ENCODE data around the gene KIF17.
A peak's percentile ranks its signal among the peaks of the same experiment; 100 is the strongest.

KIF17 gene

DNA sequence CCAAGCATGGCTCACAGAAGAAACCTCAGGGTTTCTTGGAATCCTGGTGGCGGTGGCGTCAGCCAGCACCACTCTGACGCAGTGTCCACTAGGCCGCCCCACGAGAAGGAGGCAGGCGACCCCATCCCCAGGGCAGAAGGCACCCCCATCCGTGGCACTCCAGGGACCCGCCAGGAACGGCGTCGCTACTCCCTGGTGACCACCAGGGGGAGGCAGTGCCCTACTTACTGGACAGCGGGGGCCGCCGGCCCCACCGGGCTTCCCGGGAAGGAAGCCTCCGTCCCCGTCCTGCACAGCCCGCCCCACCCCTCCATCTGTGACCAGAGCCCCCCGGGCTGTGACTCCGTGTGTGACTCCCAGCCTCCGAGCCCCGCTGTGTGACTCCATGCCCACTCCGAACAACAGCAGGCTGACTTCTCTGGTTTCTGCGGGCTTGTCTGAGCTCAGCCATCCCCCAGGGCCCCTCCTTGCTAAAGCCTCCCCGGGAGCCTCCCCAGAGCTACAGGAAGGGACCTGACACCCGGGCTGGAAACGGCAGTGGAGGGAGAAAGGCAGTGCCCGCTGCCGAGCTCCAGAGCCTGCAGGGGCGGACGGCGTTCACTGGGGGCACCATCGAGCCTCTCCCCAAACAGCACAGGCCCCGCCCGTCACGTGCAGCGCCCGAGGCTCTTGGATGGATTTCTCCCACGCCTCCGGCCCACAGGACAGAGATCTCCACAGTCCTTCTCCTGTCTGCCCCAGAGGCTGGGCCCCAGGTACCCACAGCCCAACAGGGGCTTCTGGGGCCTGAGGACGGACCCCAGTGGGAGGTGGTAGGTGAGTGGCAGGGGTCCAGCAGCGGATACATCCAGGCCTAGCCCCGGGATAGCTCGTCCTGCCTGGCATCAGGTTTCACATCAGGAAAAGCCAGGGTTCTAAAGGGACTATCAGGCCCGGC is 21.1 kb downstream of the KIF17 start:
- DNase-seq (ENCODE audit: low read depth) = peak; percentile 94
- peak overlapping the region; percentile 77 for H3K4me3 ChIP-seq (ENCODE audit: low read length)
- TF ChIP-seq CTCF (conservative IDR thresholded peaks at IDR 0.05; ENCODE audit: low read length) = peak; percentile 80

DNA sequence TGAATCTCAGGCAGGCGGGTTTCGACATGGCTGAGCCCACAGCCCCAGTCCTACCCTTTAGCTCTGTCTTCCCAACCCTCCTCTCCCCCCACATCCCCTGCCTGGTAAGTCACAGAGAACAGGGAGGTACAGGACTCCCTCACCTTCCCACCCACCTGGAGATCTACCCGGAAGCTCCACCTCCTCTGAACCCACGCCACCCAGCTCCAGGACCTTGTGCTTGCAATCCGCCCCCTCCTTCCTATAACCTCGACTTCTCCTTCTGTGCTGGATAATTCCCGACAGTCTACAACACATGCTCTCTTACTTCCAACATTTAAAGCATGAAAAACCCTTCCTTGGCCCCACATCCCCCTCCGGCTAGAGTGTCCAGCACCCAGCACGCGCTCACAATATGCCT is 22.3 kb downstream of the KIF17 start:
- no peak overlapping the region for H3K4me3 ChIP-seq (ENCODE audit: low read length)
- no peak for TF ChIP-seq CTCF (conservative IDR thresholded peaks at IDR 0.05; ENCODE audit: low read length)
- DNase-seq (ENCODE audit: low read depth) = no peak

DNA sequence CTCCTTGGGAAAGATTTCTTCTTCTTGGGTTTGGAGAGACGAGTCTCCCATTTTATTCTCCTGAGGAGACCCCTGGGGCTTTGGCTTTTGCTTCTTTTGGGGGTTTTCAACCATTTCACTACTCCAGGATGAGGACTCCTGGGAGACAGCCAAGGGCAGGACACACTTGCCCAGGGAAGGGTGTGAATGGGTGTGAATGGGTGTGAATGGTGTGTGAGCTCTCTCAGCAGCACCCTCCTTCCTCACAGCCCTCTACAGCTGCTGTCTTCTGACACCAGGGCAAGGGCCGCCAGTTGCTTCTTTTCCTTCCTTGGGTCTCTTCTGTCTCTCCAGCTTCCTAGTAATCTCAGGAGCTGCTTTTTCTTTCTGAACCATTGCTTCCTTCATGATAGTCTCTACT is 24.2 kb downstream of the KIF17 start:
- DNase-seq (ENCODE audit: low read depth) = no peak
- no peak for TF ChIP-seq CTCF (conservative IDR thresholded peaks at IDR 0.05; ENCODE audit: low read length)
- no peak overlapping the region for H3K4me3 ChIP-seq (ENCODE audit: low read length)

DNA sequence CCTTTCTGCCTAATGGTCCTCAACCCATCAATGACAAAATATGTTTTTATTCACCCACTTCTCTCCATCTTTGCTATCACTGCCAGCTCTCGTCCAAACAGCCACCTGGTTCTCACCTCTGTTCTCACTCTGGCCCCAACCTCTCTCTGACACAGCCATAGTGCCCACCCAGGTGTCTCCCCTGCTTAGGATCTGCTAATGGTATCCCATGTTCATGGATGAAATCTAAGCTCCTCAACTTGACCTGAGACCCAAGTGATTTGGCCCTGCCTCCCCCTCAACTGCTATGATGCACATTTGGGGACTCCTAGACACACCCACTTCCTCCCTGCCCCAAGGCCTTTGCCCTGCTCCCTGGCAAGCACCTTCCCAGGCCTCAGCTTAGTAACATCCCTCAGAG is 25.9 kb downstream of the KIF17 start:
- H3K4me3 ChIP-seq (ENCODE audit: low read length) = no peak overlapping the region
- DNase-seq (ENCODE audit: low read depth) = no peak
- no peak for TF ChIP-seq CTCF (conservative IDR thresholded peaks at IDR 0.05; ENCODE audit: low read length)

DNA sequence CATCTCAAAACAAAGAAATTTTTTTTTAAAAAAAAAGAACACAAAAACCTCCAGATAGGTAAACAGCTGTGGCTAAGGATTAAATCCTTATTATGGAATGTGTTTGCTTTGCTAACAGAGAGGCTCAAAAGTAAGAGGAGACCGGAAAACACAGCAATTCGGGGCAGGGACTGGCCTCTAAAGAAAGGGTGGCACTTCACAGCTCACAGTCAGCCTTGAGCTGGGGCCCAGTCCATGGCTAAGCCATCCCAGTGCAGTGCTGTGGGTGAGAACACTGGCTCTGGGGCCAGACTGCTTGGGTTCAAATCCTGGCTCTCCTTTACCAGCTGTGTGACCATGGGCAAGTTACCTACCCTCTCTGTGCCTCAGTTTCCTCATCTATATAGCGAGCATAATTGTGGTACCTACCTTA is 28.2 kb downstream of the KIF17 start:
- TF ChIP-seq CTCF (conservative IDR thresholded peaks at IDR 0.05; ENCODE audit: low read length) = no peak
- no peak overlapping the region for H3K4me3 ChIP-seq (ENCODE audit: low read length)
- DNase-seq (ENCODE audit: low read depth) = no peak

DNA sequence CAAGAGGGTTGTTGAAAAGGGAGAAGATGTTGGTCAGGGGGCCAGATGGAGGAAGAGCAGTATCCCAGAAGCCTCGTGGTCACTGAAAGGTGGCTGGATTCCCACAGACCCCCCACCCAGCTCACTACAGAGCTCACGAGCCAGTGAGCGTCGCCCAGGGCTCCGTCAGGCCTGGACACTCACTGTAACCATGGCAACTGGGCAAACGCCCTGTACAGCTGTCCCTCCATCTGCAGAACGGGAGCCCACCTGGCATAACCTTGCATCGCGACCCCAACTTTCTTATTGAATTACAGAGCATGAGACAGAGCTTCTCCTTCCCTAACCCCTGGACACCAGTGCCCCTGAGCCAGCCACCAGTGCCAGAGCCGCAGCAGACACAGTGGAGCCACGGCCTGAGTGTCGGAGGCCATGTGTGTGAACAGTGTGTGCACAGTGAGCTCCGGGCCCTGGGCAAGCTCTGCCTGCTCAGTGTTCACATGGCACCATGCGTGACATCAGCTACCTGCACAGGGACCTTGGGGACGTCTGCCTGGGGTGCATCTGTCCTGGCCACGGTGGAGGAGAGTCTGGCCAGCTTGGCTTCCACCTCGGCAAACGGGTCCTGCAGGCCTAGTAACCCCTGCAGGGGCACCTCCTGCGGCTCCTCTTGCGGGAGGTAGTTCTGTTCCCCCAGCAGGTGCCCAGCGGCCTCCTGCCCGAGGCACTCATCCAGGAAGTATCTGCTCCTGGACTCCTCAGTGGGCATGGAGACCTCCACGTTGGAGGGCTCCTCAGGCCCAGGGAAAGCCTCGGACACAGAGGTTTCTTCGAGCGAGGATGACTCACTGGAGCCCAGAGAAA is 30.7 kb downstream of the KIF17 start:
- no peak for TF ChIP-seq CTCF (conservative IDR thresholded peaks at IDR 0.05; ENCODE audit: low read length)
- H3K4me3 ChIP-seq (ENCODE audit: low read length) = no peak overlapping the region
- DNase-seq (ENCODE audit: low read depth) = no peak
